ENCODE measurements around the gene CFAP100. TPM values are rescaled to one million over a fixed set of nuclear protein-coding genes. Genes with fewer than 3 reads are reported as not detected.

CFAP100 gene
- total RNA-seq, 1 experiment from 2014 or later = not detected

DNA sequence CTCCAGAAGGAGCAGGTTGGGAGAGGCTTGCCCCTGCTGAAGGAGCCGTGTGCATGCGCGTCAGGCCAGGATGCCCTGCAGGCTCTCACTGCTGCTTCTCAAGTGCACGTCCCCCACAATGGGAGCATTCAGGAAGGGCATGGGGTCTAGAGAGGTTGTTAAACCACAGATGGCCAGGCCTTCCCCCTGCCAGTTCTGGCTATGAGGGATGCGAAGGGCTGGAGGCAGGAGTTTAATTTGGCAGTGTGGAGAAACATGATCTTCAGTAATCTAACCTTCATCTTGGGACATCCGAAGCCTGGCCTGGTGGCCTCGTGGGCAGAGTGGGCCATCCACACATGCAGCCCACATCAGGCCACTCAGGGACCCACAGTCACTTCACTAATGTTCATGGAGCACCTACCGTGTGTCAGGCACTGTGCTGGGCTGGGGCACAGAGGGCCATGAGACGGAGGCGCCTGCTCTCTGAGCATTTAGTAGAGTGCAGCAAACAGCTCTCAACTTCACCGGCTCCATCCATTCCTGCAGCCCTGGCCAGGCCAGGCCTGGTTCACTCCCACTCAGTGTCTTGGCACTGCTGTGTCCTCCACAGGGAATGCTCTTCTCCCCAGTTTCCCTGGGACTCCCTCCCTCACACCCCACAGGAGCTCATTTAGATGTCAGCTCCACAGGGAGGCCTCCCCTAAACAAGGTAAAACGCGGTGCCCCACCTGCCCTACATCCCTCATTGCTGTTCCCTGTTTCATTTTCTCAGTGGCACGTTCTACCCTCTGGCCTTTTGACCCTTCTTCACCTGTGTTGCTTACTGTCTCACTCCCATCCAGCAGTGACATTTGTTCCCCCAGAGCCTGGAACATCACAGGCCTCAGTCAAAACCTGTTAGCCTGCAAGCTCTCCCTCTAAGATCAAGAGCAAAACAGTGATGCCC is 4.0 kb downstream of the CFAP100 start:
- Histone ChIP-seq H4K20me1 (ENCODE audit: insufficient read depth) (no peaks in the 10 kb centered on the region), H3K27ac (ENCODE audit: low read depth, low read length) (no peak overlapping the region), H3K9ac (ENCODE audit: low read length) (no peak overlapping the region), H3K27me3 (ENCODE audit: insufficient read depth, low read length) (no peaks in the 10 kb centered on the region), H2AFZ (ENCODE audit: low read depth, low read length, poor library complexity, severe bottlenecking) (no peak overlapping the region), H3K9me2 (ENCODE audit: insufficient read depth) (no peaks in the 10 kb centered on the region), H3K4me1 (ENCODE audit: control insufficient read depth in 1 of 2, insufficient read depth in 2 of 2, low read length in 2 of 2) (no peaks in the 10 kb centered on the region), H3K4me3 (replicated peaks in 1 of 2; ENCODE audit: low read depth in 1 of 2, low read length in 2 of 2) (no peak overlapping the region), H3K79me2 (ENCODE audit: insufficient read depth, low read length) (no peaks in the 10 kb centered on the region), H3K4me2 (ENCODE audit: low read length) (no peak overlapping the region), H3K9me3 (ENCODE audit: control insufficient read depth in 1 of 2, insufficient read depth in 1 of 2, low read depth in 1 of 2, low read length in 2 of 2) (no peaks in the 10 kb centered on the region), H3K36me3 (ENCODE audit: control insufficient read depth in 1 of 2, insufficient read depth in 2 of 2, low read length in 2 of 2) (no peaks in the 10 kb centered on the region)
- no peak for DNase-seq (ENCODE audit: low read depth, low spot score)
- TF ChIP-seq, protein P1, sequence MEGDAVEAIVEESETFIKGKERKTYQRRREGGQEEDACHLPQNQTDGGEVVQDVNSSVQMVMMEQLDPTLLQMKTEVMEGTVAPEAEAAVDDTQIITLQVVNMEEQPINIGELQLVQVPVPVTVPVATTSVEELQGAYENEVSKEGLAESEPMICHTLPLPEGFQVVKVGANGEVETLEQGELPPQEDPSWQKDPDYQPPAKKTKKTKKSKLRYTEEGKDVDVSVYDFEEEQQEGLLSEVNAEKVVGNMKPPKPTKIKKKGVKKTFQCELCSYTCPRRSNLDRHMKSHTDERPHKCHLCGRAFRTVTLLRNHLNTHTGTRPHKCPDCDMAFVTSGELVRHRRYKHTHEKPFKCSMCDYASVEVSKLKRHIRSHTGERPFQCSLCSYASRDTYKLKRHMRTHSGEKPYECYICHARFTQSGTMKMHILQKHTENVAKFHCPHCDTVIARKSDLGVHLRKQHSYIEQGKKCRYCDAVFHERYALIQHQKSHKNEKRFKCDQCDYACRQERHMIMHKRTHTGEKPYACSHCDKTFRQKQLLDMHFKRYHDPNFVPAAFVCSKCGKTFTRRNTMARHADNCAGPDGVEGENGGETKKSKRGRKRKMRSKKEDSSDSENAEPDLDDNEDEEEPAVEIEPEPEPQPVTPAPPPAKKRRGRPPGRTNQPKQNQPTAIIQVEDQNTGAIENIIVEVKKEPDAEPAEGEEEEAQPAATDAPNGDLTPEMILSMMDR (IDR thresholded peaks at IDR 0.05 in 2 of 3, conservative IDR thresholded peaks at IDR 0.05 in 1 of 3; ENCODE audit: borderline replicate concordance in 1 of 3, insufficient read depth in 1 of 3, low read depth in 2 of 3, low read length in 2 of 3) = no peak
- TF ChIP-seq, protein P2, sequence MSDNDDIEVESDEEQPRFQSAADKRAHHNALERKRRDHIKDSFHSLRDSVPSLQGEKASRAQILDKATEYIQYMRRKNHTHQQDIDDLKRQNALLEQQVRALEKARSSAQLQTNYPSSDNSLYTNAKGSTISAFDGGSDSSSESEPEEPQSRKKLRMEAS (IDR thresholded peaks at IDR 0.05) = no peak
- no peak for TF ChIP-seq EZH2phosphoT487 (IDR thresholded peaks at IDR 0.05; ENCODE audit: borderline replicate concordance)
- TF ChIP-seq YY1 (IDR thresholded peaks at IDR 0.05; ENCODE audit: extremely low read depth, insufficient replicate concordance, low read depth, low read length) = no peak
- TF ChIP-seq ZFX (IDR thresholded peaks at IDR 0.05) = no peak
- TF ChIP-seq EZH2 (IDR thresholded peaks at IDR 0.05) = no peak
- TF ChIP-seq JUND (IDR thresholded peaks at IDR 0.05) = no peak
- TF ChIP-seq ZNF274 (IDR thresholded peaks at IDR 0.05; ENCODE audit: low read depth, low read length) = no peak
- TF ChIP-seq POLR2AphosphoS5 (IDR thresholded peaks at IDR 0.05; ENCODE audit: low read depth, low read length) = no peak
- no peak for TF ChIP-seq EGR1 (IDR thresholded peaks at IDR 0.05; ENCODE audit: low read depth)
- TF ChIP-seq TCF7L2 (IDR thresholded peaks at IDR 0.05; ENCODE audit: borderline replicate concordance, extremely low read depth, insufficient read depth, insufficient read length) = no peak
- no peak for TF ChIP-seq FOSL1 (IDR thresholded peaks at IDR 0.05; ENCODE audit: low read depth)
- TF ChIP-seq ELF1 (IDR thresholded peaks at IDR 0.05; ENCODE audit: borderline replicate concordance, low read depth) = no peak
- TF ChIP-seq, protein P3, sequence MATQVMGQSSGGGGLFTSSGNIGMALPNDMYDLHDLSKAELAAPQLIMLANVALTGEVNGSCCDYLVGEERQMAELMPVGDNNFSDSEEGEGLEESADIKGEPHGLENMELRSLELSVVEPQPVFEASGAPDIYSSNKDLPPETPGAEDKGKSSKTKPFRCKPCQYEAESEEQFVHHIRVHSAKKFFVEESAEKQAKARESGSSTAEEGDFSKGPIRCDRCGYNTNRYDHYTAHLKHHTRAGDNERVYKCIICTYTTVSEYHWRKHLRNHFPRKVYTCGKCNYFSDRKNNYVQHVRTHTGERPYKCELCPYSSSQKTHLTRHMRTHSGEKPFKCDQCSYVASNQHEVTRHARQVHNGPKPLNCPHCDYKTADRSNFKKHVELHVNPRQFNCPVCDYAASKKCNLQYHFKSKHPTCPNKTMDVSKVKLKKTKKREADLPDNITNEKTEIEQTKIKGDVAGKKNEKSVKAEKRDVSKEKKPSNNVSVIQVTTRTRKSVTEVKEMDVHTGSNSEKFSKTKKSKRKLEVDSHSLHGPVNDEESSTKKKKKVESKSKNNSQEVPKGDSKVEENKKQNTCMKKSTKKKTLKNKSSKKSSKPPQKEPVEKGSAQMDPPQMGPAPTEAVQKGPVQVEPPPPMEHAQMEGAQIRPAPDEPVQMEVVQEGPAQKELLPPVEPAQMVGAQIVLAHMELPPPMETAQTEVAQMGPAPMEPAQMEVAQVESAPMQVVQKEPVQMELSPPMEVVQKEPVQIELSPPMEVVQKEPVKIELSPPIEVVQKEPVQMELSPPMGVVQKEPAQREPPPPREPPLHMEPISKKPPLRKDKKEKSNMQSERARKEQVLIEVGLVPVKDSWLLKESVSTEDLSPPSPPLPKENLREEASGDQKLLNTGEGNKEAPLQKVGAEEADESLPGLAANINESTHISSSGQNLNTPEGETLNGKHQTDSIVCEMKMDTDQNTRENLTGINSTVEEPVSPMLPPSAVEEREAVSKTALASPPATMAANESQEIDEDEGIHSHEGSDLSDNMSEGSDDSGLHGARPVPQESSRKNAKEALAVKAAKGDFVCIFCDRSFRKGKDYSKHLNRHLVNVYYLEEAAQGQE (IDR thresholded peaks at IDR 0.05; ENCODE audit: low read depth) = no peak
- TF ChIP-seq SRF (IDR thresholded peaks at IDR 0.05; ENCODE audit: low read depth) = no peak
- TF ChIP-seq CEBPB (IDR thresholded peaks at IDR 0.05; ENCODE audit: low read depth) = no peak
- TF ChIP-seq, protein P4, sequence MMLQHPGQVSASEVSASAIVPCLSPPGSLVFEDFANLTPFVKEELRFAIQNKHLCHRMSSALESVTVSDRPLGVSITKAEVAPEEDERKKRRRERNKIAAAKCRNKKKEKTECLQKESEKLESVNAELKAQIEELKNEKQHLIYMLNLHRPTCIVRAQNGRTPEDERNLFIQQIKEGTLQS (IDR thresholded peaks at IDR 0.05) = no peak
- no peak for TF ChIP-seq SIN3A (IDR thresholded peaks at IDR 0.05; ENCODE audit: low read depth)
- TF ChIP-seq SP1 (IDR thresholded peaks at IDR 0.05; ENCODE audit: low read depth) = no peak
- POLR2A ChIA-PET = no interaction called here
- CTCF ChIA-PET = no interaction called here
- no peak for ATAC-seq
- intact Hi-C loops (cut with micrococcal nuclease) = no loop called here
- RAD21 ChIA-PET (ENCODE audit: low non-redundant PET in 1 of 2, low total read pairs in 2 of 2, uncharacterized antibody in 2 of 2, unreplicated experiment in 2 of 2) = no interaction called here
- no TSS peak for BruUV-seq (replicated peaks)
